ENCODE measurements around the gene FCRL4. TPM values are rescaled to one million over a fixed set of nuclear protein-coding genes. Genes with fewer than 3 reads are reported as not detected.

Gene FCRL4
- total and polyA plus RNA-seq, 10 of the 15 experiments (the other 5 are each of a cell fraction or from before 2014, with no cell fraction given) = 0.09 to 0.44 (median 0.26) TPM; not detected in 1

- TF ChIP-seq CUX1 (IDR thresholded peaks at IDR 0.05; ENCODE audit: insufficient replicate concordance, low read depth, low read length) (no peak), HSF1 (IDR thresholded peaks at IDR 0.05; ENCODE audit: low read depth, low read length) (no peak), ETV6 (conservative IDR thresholded peaks at IDR 0.05 in 1 of 2, IDR thresholded peaks at IDR 0.05 in 1 of 2; ENCODE audit: borderline replicate concordance in 1 of 2, low read depth in 1 of 2) (peak in 1 of 2 experiments; percentile 78; a peak in 1 of 4 replicates), NR2C2 (IDR thresholded peaks at IDR 0.05; ENCODE audit: borderline replicate concordance, control insufficient read depth, insufficient read length, low read depth) (no peak), ZSCAN29 (IDR thresholded peaks at IDR 0.05) (no peak), MTA2 (IDR thresholded peaks at IDR 0.05; ENCODE audit: low read depth) (peak; percentile 97), TAF1 (IDR thresholded peaks at IDR 0.05; ENCODE audit: borderline replicate concordance, low read depth, low read length) (no peak), MLLT1 (IDR thresholded peaks at IDR 0.05) (peak; percentile 91), HDGF (IDR thresholded peaks at IDR 0.05) (no peak), GABPA (IDR thresholded peaks at IDR 0.05; ENCODE audit: low read depth) (peak; percentile 51; the same call in 1 of the 2 replicates), ESRRA (IDR thresholded peaks at IDR 0.05; ENCODE audit: low read length) (no peak), CREB1 (IDR thresholded peaks at IDR 0.05; ENCODE audit: low read depth) (no peak), IRF3 (IDR thresholded peaks at IDR 0.05) (no peak), MAX (IDR thresholded peaks at IDR 0.05; ENCODE audit: low read depth, low read length) (no peak), ZZZ3 (IDR thresholded peaks at IDR 0.05; ENCODE audit: control insufficient read depth, insufficient read length, low read depth) (no peak), EED (IDR thresholded peaks at IDR 0.05; ENCODE audit: low read depth) (peak; percentile 80), RAD51 (IDR thresholded peaks at IDR 0.05) (no peak), ZNF217 (IDR thresholded peaks at IDR 0.05) (peak; percentile 63; the same call in 1 of the 2 replicates), ELK1 (IDR thresholded peaks at IDR 0.05; ENCODE audit: low read depth, low read length) (no peak), POLR2AphosphoS2 (IDR thresholded peaks at IDR 0.05; ENCODE audit: low read depth, low read length) (no peak), FOXM1 (IDR thresholded peaks at IDR 0.05; ENCODE audit: low read depth, low read length) (peak; percentile 93)
Measured at GRCh38 chr1:157595356-157595755, 2.5 kb downstream of the FCRL4 start (continued).
